ENCODE results near the gene IPCEF1.
"Not testable (repeated sequence)": the region's sequence is repeated elsewhere in the genome, so short reads cannot be mapped to it uniquely, and the experiment has no call there.

Gene IPCEF1

GRCh38 chr6:154329350-154330170, 27.0 kb downstream of the IPCEF1 start:
- no peak for DNase-seq

- DNase-seq = not testable (repeated sequence)
These were observed 29.3 kb downstream of the IPCEF1 start for GRCh38 chr6:154327313-154327712.

- DNase-seq = no peak
These were observed 31.5 kb downstream of the IPCEF1 start for GRCh38 chr6:154325142-154325541.

- DNase-seq = no peak
These were observed 36.4 kb downstream of the IPCEF1 start for GRCh38 chr6:154320181-154320580.

- no peak for DNase-seq
These were observed 37.3 kb downstream of the IPCEF1 start for GRCh38 chr6:154319231-154319858.

GRCh38 chr6:154318721-154319120, 37.9 kb downstream of the IPCEF1 start:
- DNase-seq = no peak

GRCh38 chr6:154316131-154316530, 40.5 kb downstream of the IPCEF1 start:
- DNase-seq = no peak

GRCh38 chr6:154314084-154314483, 42.5 kb downstream of the IPCEF1 start:
- DNase-seq = no peak

GRCh38 chr6:154308986-154309385, 47.6 kb downstream of the IPCEF1 start:
- DNase-seq = no peak

- no peak for DNase-seq
These were observed 48.7 kb downstream of the IPCEF1 start for GRCh38 chr6:154307696-154308425.

GRCh38 chr6:154307147-154307546, 49.5 kb downstream of the IPCEF1 start:
- not testable (repeated sequence) for DNase-seq

- DNase-seq = no peak
These were observed 49.9 kb downstream of the IPCEF1 start for GRCh38 chr6:154306696-154307095.

GRCh38 chr6:154304191-154304590, 52.4 kb downstream of the IPCEF1 start:
- DNase-seq = no peak

GRCh38 chr6:154303642-154304041, 53.0 kb downstream of the IPCEF1 start:
- not testable (repeated sequence) for DNase-seq

- DNase-seq = peak; percentile 33
These were observed 54.5 kb downstream of the IPCEF1 start for GRCh38 chr6:154301839-154302752.

- no peak for DNase-seq
These were observed 55.4 kb downstream of the IPCEF1 start for GRCh38 chr6:154301086-154301625.

- no peak for DNase-seq
These were observed 58.3 kb downstream of the IPCEF1 start for GRCh38 chr6:154298297-154298696.

- no peak for DNase-seq
These were observed 58.9 kb downstream of the IPCEF1 start for GRCh38 chr6:154297721-154298120.

- DNase-seq = no peak
These were observed 59.4 kb downstream of the IPCEF1 start for GRCh38 chr6:154297210-154297609.

- DNase-seq = no peak
These were observed 60.9 kb downstream of the IPCEF1 start for GRCh38 chr6:154295733-154296132.

- no peak for DNase-seq
These were observed 63.6 kb downstream of the IPCEF1 start for GRCh38 chr6:154292855-154293519.

- no peak for DNase-seq
These were observed 64.5 kb downstream of the IPCEF1 start for GRCh38 chr6:154292066-154292465.
